NT2/D1 (cell line): ENCODE results near the gene SLC28A1.

ENCODE experiments used
- SUZ12 ChIP-seq: IDR thresholded peaks from 2 replicates; pipeline ENCODE4 v1.6.1; 2011; ENCODE audit not compliant: insufficient read length, insufficient read depth; ENCODE audit errors: extremely low read depth
- YY1 ChIP-seq: IDR thresholded peaks from 2 replicates; pipeline ENCODE4 v1.6.1; 2011; ENCODE audit not compliant: insufficient read length, insufficient read depth
- ZNF274 ChIP-seq: IDR thresholded peaks from 2 replicates; pipeline ENCODE4 v1.6.1; 2011; ENCODE audit warnings: mild to moderate bottlenecking, low read depth, low read length

- TF ChIP-seq YY1 (no peak), SUZ12 (no peak), ZNF274 (no peak)
Measured at GRCh38 chr15:84914351-84914750, 29.9 kb downstream of the SLC28A1 start.
